ENCODE results near the gene MRPL4. TPM values are rescaled to one million over a fixed set of nuclear protein-coding genes. Genes with fewer than 3 reads are reported as not detected.
A peak's percentile ranks its signal among the peaks of the same experiment; 100 is the strongest.

The MRPL4 gene
- total RNA-seq, 1 experiment from 2014 or later, result 112 TPM

- Mint-ChIP-seq H3K27ac (no peak overlapping the region), H3K36me3 (peaks cover 5% of the 10 kb centered on the region), H3K4me1 (peaks cover 10% of the 10 kb centered on the region), H3K27me3 (ENCODE audit: low read depth) (no peaks in the 10 kb centered on the region; the same call in 1 of the 2 replicates), H3K9me3 (no peaks in the 10 kb centered on the region), H3K4me3 (no peak overlapping the region)
- no peak for TF ChIP-seq FOXP1 (CRISPR knock-in tag; IDR thresholded peaks at IDR 0.05; ENCODE audit: borderline replicate concordance)
- peak; percentile 61; the same call in 1 of the 2 replicates for TF ChIP-seq GTF2I (CRISPR knock-in tag; conservative IDR thresholded peaks at IDR 0.05)
- TF ChIP-seq ZNF121 (CRISPR knock-in tag; IDR thresholded peaks at IDR 0.05), result peak; percentile 2; the same call in 1 of the 2 replicates
- peak; percentile 58 for TF ChIP-seq CTCF (IDR thresholded peaks at IDR 0.05)
- ChIA-PET POLR2A (interaction anchor here (0.8 kb wide), 1 partner anchor 60 kb away, joined by 4 read pairs; no protein-coding TSS in a partner anchor), CTCF (interaction anchor here (0.5 to 3.6 kb wide), 24 partner anchors 9 to 176 kb away, joined by 3 to 43 read pairs (median 4); partner anchors contain the start of genes DNMT1, ICAM1 and ICAM5)
- peak; percentile 54 for DNase-seq (ENCODE audit: low spot score)
- ATAC-seq, result peak; percentile 25
Observed at GRCh38 chr19:10228920-10229319, 23.1 kb upstream of the MRPL4 start.

GRCh38 chr19:10230173-10230860, 21.7 kb upstream of the MRPL4 start:
- CTCF ChIA-PET, result interaction anchor here (1.3 to 2.9 kb wide), 5 partner anchors 10 to 37 kb away, joined by 4 to 20 read pairs (median 7); no protein-coding TSS in a partner anchor
- peak; percentile 69 for DNase-seq (ENCODE audit: low spot score)
- H3K27ac Mint-ChIP-seq, result no peak overlapping the region

GRCh38 chr19:10230861-10231611, 21.0 kb upstream of the MRPL4 start, which contains the start of gene S1PR2:
S1PR2 (minus strand) TSS chr19:10231331; CDS start chr19:10224905, 6,426 bp downstream.
- ATAC-seq, result peak; percentile 72
- peak; percentile 86 for DNase-seq (ENCODE audit: low spot score)
- Mint-ChIP-seq H3K27ac (peak within 1 kb of the TSS; percentile 92), H3K27me3 (ENCODE audit: low read depth) (no peaks in the 10 kb centered on the region; the same call in 1 of the 2 replicates), H3K9me3 (no peaks in the 10 kb centered on the region), H3K4me3 (peak within 1 kb of the TSS; percentile 72), H3K36me3 (no peaks in the 10 kb centered on the region), H3K4me1 (peaks cover 11% of the 10 kb centered on the region)
- CTCF ChIA-PET, result interaction anchor here (0.6 to 2.2 kb wide), 4 partner anchors 11 to 39 kb away, joined by 4 to 15 read pairs (median 8); no protein-coding TSS in a partner anchor
- POLR2A ChIA-PET, result interaction anchor here (0.6 to 0.7 kb wide), 2 partner anchors 11 to 32 kb away, joined by 3 to 5 read pairs; no protein-coding TSS in a partner anchor
- TF ChIP-seq ZSCAN18 (CRISPR knock-in tag; IDR thresholded peaks at IDR 0.05) (no peak), OVOL2 (CRISPR knock-in tag; IDR thresholded peaks at IDR 0.05; ENCODE audit: borderline replicate concordance) (no peak), USF1 (CRISPR knock-in tag; IDR thresholded peaks at IDR 0.05) (no peak), HMGXB4 (CRISPR knock-in tag; IDR thresholded peaks at IDR 0.05) (peak; percentile 63; the same call in 1 of the 2 replicates), GABPB1 (CRISPR knock-in tag; IDR thresholded peaks at IDR 0.05) (no peak), MAX (CRISPR knock-in tag; IDR thresholded peaks at IDR 0.05) (0 out of 2 replicates have a peak, but pooled peaks have one; percentile 8), SMAD4 (CRISPR knock-in tag; IDR thresholded peaks at IDR 0.05) (no peak)

More at GRCh38 chr19:10230173-10230860, 21.7 kb upstream of the MRPL4 start:
- H3K4me3 Mint-ChIP-seq, result peak overlapping the region; percentile 72
- no peaks in the 10 kb centered on the region for H3K9me3 Mint-ChIP-seq
- peaks cover 10% of the 10 kb centered on the region for H3K4me1 Mint-ChIP-seq
- H3K27me3 Mint-ChIP-seq (ENCODE audit: low read depth), result no peaks in the 10 kb centered on the region; the same call in 1 of the 2 replicates
- POLR2A ChIA-PET, result no interaction called here
- TF ChIP-seq ELF4 (CRISPR knock-in tag; IDR thresholded peaks at IDR 0.05; ENCODE audit: low read depth) (no peak), FOXP1 (CRISPR knock-in tag; IDR thresholded peaks at IDR 0.05; ENCODE audit: borderline replicate concordance) (peak; percentile 38; the same call in 1 of the 2 replicates), ZNF219 (CRISPR knock-in tag; IDR thresholded peaks at IDR 0.05; ENCODE audit: borderline replicate concordance) (peak; percentile 46; the same call in 1 of the 2 replicates), PRDM15 (CRISPR knock-in tag; IDR thresholded peaks at IDR 0.05) (no peak), NFATC4 (CRISPR knock-in tag; IDR thresholded peaks at IDR 0.05) (no peak), GRHL2 (CRISPR knock-in tag; IDR thresholded peaks at IDR 0.05; ENCODE audit: insufficient replicate concordance, severe bottlenecking) (no peak)
- no peak for ATAC-seq
- no peaks in the 10 kb centered on the region for H3K36me3 Mint-ChIP-seq

Data from WTC11 (cell line).